Stimulated activated CD8-positive, alpha-beta memory T cell treated with anti-CD3 and anti-CD28 coated beads, Interleukin-15, amount 100 ng/mL, for 4 hours (primary cell): ENCODE measurements around the gene CA10.

Experiments
- DNase-seq, 2 donors: peaks; one replicate each; pipeline ENCODE4 v3.0.0-alpha.2; 2020; ENCODE audit warnings: low read depth in 2 of 2

The CA10 gene

GRCh38 chr17:52147431-52147830, 11.1 kb downstream of the CA10 start:
- DNase-seq: no peak

- no peak for DNase-seq
Measured at GRCh38 chr17:52145476-52145875, 13.0 kb downstream of the CA10 start.

- DNase-seq: no peak
Measured at GRCh38 chr17:52143542-52143941, 15.0 kb downstream of the CA10 start.

- DNase-seq: no peak
Measured at GRCh38 chr17:52140601-52141000, 17.9 kb downstream of the CA10 start.

- no peak for DNase-seq
Measured at GRCh38 chr17:52138752-52139151, 19.8 kb downstream of the CA10 start.

- DNase-seq: no peak
Measured at GRCh38 chr17:52138350-52138749, 20.2 kb downstream of the CA10 start.

- no peak for DNase-seq
Measured at GRCh38 chr17:52136166-52136565, 22.3 kb downstream of the CA10 start.

GRCh38 chr17:52134641-52135040, 23.9 kb downstream of the CA10 start:
- no peak for DNase-seq

GRCh38 chr17:52128721-52129120, 29.8 kb downstream of the CA10 start:
- DNase-seq: no peak

- no peak for DNase-seq
Measured at GRCh38 chr17:52124993-52125392, 33.5 kb downstream of the CA10 start.

GRCh38 chr17:52124561-52124960, 34.0 kb downstream of the CA10 start:
- no peak for DNase-seq

GRCh38 chr17:52120465-52120864, 38.0 kb downstream of the CA10 start:
- DNase-seq: no peak

- no peak for DNase-seq
Measured at GRCh38 chr17:52110923-52111581, 47.5 kb downstream of the CA10 start.

- peak in 1 of 2 donors; percentile 5 for DNase-seq
Measured at GRCh38 chr17:52106638-52107261, 51.8 kb downstream of the CA10 start.

- no peak for DNase-seq
Measured at GRCh38 chr17:52106072-52106471, 52.4 kb downstream of the CA10 start.

GRCh38 chr17:52105591-52105990, 52.9 kb downstream of the CA10 start:
- DNase-seq: no peak

- no peak for DNase-seq
Measured at GRCh38 chr17:52096056-52096455, 62.5 kb downstream of the CA10 start.

- DNase-seq: no peak
Measured at GRCh38 chr17:52084176-52084575, 74.3 kb downstream of the CA10 start.

GRCh38 chr17:52079496-52079895, 79.0 kb downstream of the CA10 start:
- no peak for DNase-seq

GRCh38 chr17:52071712-52072111, 86.8 kb downstream of the CA10 start:
- DNase-seq: no peak

GRCh38 chr17:52064791-52065211, 93.7 kb downstream of the CA10 start:
- no peak for DNase-seq

- DNase-seq: no peak
Measured at GRCh38 chr17:52049496-52049895, 109.0 kb downstream of the CA10 start.

GRCh38 chr17:52049051-52049450, 109.5 kb downstream of the CA10 start:
- no peak for DNase-seq
